GM21390 (cell line): ENCODE measurements around the gene ARL2.
"Not testable (repeated sequence)": the region's sequence is repeated elsewhere in the genome, so short reads cannot be mapped to it uniquely, and the experiment has no call there.

Source experiments
- ATAC-seq: cut with Tn5 transposase; IDR thresholded peaks from one replicate; pipeline ENCODE4 v1.9.1; 2021; ENCODE audit not compliant: unreplicated experiment

The ARL2 gene

GRCh38 chr11:65013888-65014725 is at the start of gene ARL2:
ARL2 (plus strand) TSS chr11:65014160; CDS start chr11:65014208, 48 bp downstream.
- peak; percentile 71 for ATAC-seq

GRCh38 chr11:64967375-64967774 is 46.6 kb upstream of the ARL2 start:
- ATAC-seq = no peak

DNA sequence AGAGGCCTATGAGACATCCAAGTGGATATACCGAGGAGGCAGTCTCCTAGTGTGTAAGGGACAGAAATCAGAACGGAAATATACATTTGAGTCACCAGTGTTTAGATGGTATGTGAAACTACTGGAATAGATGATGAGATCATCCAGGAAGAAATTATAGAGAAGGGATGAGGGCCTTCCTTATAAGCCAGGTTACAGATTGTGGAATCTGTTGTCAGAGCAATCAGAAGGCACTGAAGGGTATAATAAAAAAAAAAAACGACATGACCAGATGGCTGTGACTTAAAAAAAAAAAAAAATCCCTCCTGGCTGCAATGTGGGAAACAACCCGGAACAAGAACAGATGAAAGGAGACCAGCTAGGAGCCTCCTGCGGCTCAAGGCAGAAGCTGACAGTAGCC is 44.8 kb upstream of the ARL2 start:
- no peak for ATAC-seq

DNA sequence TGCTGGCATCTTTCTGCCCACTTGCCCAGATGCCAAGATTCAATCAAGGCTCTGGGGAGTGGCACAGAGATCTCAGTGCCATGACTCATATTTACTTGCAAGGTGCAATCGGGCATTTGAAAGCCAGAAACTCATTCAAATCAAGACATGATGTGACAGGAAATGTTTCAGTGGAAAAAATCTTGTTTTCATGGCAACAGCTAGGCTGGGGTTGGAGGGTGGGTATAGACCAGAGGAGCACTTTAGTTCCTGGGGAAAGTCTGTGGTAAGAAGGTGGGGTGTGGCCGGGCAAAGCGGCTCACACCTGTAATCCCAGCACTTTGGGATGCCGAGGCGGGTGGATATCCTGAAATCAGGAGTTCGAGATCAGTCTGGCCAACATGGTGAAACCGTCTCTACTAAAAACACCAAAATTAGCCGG is 43.2 kb upstream of the ARL2 start:
- no peak for ATAC-seq

GRCh38 chr11:64971421-64972233 is 42.3 kb upstream of the ARL2 start, which contains the start of gene MAJIN:
MAJIN (minus strand) TSS chr11:64972108; CDS start chr11:64959405, 12,703 bp downstream.
- ATAC-seq = no peak

DNA sequence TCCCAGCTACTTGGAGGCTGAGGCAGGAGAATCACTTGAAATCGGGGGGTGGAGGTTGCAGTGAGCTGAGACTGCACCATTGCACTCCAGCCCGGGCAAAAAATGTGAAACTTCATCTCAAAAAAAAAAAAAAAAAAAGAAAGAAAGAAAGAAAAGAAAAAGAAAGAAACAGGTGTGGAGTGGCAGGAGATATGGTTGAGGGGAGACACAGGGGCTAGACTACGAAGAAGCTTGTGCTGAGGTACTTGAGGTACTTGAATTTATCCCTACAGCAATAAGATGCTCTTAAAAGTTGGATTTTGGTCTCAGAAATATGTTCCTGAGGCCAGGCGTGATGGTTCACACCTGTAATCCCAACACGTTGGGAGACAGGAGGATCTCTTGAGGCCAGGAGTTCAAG is 39.8 kb upstream of the ARL2 start:
- no peak for ATAC-seq

- no peak for ATAC-seq
These were observed 37.3 kb upstream of the ARL2 start for GRCh38 chr11:64976651-64977050.

- ATAC-seq = not testable (repeated sequence)
These were observed 30.6 kb upstream of the ARL2 start for GRCh38 chr11:64983339-64983738.

DNA sequence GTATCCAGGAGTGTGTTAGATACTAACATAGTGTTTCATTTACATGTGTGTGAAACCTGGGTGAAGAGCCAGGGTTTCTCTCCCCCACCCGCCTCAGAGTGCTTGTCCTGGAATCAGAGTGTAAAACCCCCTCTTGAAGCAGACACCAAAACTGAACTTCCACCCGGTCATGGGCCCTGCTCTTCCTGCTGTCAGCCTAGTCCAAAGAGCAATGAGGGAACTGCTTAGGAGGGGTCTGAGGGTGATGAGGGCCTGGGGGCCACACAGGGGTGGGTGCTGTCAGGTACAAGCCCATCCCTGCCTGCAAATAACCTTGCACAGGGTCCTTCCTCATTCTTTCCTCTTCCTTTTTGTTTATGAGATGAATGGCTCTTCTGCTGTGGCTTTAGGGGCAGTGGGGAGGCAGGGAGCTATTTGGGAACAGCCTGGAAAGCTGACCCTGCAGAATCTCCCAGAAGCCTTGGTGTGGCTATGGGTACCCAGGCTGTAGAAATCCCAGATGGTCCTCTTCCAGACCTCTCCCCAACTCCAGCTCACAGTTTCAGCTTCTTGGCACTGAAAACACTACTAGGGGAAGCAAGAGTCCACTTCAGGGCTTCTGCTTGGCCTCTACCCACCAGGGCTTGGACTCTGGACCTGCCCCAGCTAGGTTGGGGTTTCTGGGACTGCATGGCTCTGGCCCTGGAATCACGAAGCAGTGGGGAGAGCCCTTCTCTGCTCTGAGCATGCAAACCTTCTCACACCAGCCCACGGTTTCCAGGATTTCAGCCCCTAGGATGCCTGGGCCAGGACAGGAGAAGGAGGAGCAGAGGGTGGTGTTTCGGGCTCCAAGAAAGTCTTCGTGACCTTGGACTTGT is 25.7 kb upstream of the ARL2 start:
- no peak for ATAC-seq

DNA sequence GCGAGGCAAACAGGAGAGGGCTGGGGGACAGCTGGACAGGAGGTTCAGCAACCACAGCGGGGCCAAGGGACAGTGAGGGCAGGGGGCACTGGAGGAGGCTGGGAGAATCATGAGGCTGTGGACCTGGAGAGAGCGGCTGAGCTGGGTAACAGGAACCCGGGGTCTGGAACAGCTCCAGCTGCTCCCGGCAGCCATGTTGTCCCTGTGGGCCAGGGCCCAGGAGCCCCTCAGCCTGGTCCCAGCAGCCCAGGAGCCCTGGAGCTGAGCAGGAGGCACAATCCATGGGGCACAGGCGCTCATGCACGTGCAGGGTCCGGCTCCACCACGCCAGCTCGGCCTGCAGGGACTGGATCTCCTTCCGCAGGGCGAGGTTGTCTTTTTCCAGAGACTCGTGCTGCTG is 24.5 kb upstream of the ARL2 start:
- ATAC-seq = no peak

GRCh38 chr11:64990222-64990923 is 23.6 kb upstream of the ARL2 start:
- ATAC-seq = no peak

GRCh38 chr11:64994318-64994717 is 19.6 kb upstream of the ARL2 start:
- no peak for ATAC-seq

- no peak for ATAC-seq
These were observed 17.6 kb upstream of the ARL2 start for GRCh38 chr11:64996327-64996709.

DNA sequence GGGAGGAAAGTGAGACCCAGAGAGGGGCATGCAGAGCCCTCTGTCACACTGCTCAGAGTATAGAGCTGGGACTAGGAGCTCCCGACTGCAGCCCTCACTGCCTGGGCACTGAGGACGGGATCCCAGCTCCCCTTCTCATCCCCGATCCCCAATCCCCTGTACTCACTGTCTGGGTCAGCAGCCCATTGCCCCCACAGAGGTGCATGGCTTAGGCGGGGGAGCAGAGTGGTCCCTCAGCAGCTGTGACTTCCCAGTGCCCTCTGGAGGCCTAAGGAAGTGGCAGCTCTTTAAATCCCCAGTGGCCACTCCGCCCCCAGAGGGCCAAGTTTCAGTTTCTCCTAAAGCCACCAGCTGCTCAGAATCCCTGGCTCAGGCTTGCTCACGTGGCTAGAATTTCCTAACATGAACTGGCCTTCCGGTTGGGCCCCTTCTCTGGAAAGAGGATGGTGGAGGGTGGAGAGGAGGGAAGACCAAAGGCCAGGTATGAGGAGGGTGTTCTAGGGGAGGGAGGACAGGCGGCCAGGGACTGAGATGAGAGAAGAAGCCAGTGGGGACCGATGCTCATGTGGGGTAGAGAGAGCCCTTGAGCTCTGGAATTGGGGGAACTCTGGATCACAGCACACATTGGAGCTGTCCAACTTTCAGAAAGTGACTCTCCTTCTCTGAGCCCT is 17.1 kb upstream of the ARL2 start, which contains the start of gene BATF2:
Gene BATF2 (minus strand): TSS at position 262 of the 671 bp plus-strand sequence. CDS start 57 bp downstream, at position 205.
- ATAC-seq = no peak

GRCh38 chr11:64998141-64998540 is 15.8 kb upstream of the ARL2 start:
- no peak for ATAC-seq

DNA sequence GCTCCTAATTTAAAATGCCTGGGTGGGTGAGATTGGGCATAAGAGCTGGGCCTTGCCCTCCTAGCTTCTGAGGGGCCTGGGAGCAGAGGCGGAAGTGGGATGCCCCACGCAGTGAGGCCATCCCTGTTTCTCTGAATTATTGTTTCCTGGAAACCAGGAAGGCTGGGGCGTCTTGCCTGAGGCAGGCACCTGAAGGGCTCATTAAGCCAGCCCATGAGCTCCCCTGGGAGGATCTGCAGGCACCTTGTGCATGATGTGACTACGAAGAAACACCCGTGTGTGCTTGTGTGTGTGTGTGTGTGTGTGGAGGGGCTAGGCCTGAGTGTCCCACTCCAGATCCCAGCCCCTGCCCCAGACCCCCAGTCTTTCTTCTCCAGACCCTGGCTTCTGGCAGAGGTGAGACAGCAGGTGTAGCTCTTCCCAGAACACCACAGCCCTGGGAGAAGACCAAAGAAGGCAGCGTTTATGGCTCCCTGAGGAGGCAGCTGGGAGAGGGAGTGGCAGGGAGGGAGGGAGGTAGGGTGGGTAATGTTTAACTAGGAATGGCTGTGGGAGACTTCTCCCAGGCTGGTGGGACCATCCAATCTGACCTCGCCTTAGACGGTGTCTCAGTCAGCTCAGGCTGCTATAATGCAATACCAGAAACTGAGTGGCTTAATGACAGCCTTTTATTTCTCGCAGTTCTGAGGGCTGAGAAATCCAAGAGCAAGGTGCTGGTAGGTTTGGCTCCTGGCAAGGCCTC is 15.1 kb upstream of the ARL2 start:
- ATAC-seq = no peak

GRCh38 chr11:64999478-64999877 is 14.5 kb upstream of the ARL2 start:
- ATAC-seq = no peak

- no peak for ATAC-seq
These were observed 11.3 kb upstream of the ARL2 start for GRCh38 chr11:65002706-65003105.

DNA sequence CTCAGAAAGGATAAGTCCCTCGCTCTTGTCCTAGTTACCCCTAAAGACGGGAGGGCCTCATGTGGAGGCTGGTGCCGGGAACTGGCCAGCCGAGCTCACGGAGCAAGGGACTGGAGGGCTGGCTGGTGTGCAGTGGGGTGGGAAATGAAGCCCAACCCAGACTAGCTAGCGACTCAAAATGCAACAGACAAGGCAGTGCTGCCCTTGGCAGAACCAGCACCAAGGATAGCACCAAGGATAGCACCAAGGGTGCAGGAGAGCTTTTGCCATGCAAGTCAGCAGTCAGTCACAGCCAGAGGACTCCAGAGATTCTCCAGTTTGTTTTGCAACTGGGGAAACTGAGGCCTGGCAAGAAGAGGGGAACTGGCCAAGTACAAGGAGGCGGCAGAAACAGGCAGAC is 10.7 kb upstream of the ARL2 start:
- no peak for ATAC-seq
